RWPE2 (cell line): Measurements from ENCODE around the gene CACFD1.
A peak's percentile ranks its signal among the peaks of the same experiment; 100 is the strongest.

Experiments used
- ATAC-seq: fragments of 200-7000 bp; cut with Tn5 transposase; 3 replicates; pipeline ENCODE4 v1.9.1; 2021; ENCODE audit warnings: low read depth
- DNase-seq: peaks from one replicate; pipeline ENCODE4 v3.0.0-alpha.2; 2020; ENCODE audit warnings: low spot score
- H3K27ac ChIP-seq: fragments of 450-650 bp; 2 replicates; pipeline ENCODE4 v1.5.1; 2017; ENCODE audit warnings: mild to moderate bottlenecking; ENCODE audit not compliant: poor library complexity, severe bottlenecking
- H3K27me3 ChIP-seq: fragments of 250-450 bp; sonication (Bioruptor Pico); 2 replicates; pipeline ENCODE4 v1.5.1; 2021; ENCODE audit warnings: mild to moderate bottlenecking, moderate library complexity; ENCODE audit not compliant: insufficient read depth, poor library complexity, severe bottlenecking
- H3K36me3 ChIP-seq: fragments of 250-450 bp; sonication (Bioruptor Pico); 2 replicates; pipeline ENCODE4 v1.5.1; 2020; ENCODE audit warnings: low read depth, mild to moderate bottlenecking, moderate library complexity
- H3K4me1 ChIP-seq: fragments of 250-450 bp; sonication (Bioruptor Pico); 2 replicates; pipeline ENCODE4 v1.5.1; 2021; ENCODE audit warnings: mild to moderate bottlenecking, moderate library complexity; ENCODE audit not compliant: insufficient read depth, poor library complexity, severe bottlenecking
- H3K4me3 ChIP-seq: fragments of 250-450 bp; sonication (Bioruptor Pico); 2 replicates; pipeline ENCODE4 v1.5.1; 2021; ENCODE audit warnings: mild to moderate bottlenecking, moderate library complexity; ENCODE audit not compliant: severe bottlenecking
- H3K9me3 ChIP-seq: fragments of 250-450 bp; sonication (Bioruptor Pico); 2 replicates; pipeline ENCODE4 v1.5.1; 2021; ENCODE audit warnings: mild to moderate bottlenecking, moderate library complexity; ENCODE audit not compliant: severe bottlenecking
- CTCF ChIP-seq: fragments of 450-650 bp; IDR thresholded peaks from one replicate; pipeline ENCODE4 v1.5.1; 2017; ENCODE audit warnings: mild to moderate bottlenecking, moderate library complexity; ENCODE audit not compliant: poor library complexity, severe bottlenecking

Gene CACFD1

GRCh38 chr9:133420392-133420827, 39.4 kb upstream of the CACFD1 start:
- no peaks in the 10 kb centered on the region for H3K9me3 ChIP-seq
- H3K36me3 ChIP-seq = peaks cover 12% of the 10 kb centered on the region
- H3K4me3 ChIP-seq = no peak overlapping the region
- no peak overlapping the region for H3K27ac ChIP-seq
- DNase-seq (no peak), ATAC-seq (no peak)
- TF ChIP-seq CTCF = no peak
- H3K27me3 ChIP-seq = no peaks in the 10 kb centered on the region
- H3K4me1 ChIP-seq = no peaks in the 10 kb centered on the region

GRCh38 chr9:133421615-133422542, 37.9 kb upstream of the CACFD1 start, which contains the start of gene ADAMTS13:
TSS of gene ADAMTS13 (plus strand) at chr9:133422367. CDS start at chr9:133422444, 77 bp downstream.
- H3K36me3 ChIP-seq = no peaks in the 10 kb centered on the region
- peak; percentile 11 for TF ChIP-seq CTCF
- no peak for DNase-seq
- no peak within 1 kb of the TSS for H3K27ac ChIP-seq
- H3K4me3 ChIP-seq = no peak within 1 kb of the TSS
- no peaks in the 10 kb centered on the region for H3K9me3 ChIP-seq
- no peaks in the 10 kb centered on the region for H3K4me1 ChIP-seq
- no peaks in the 10 kb centered on the region for H3K27me3 ChIP-seq
- ATAC-seq = no peak

GRCh38 chr9:133423216-133423615, 36.6 kb upstream of the CACFD1 start:
- Histone ChIP-seq H3K27me3 (no peaks in the 10 kb centered on the region), H3K4me1 (no peaks in the 10 kb centered on the region), H3K9me3 (no peaks in the 10 kb centered on the region), H3K4me3 (no peak overlapping the region), H3K36me3 (no peaks in the 10 kb centered on the region), H3K27ac (no peak overlapping the region)
- no peak for TF ChIP-seq CTCF
- ATAC-seq (no peak), DNase-seq (no peak)

- DNase-seq (peak; percentile 47), ATAC-seq (no peak)
- H3K27ac ChIP-seq = no peak overlapping the region
- H3K27me3 ChIP-seq = no peaks in the 10 kb centered on the region
- no peaks in the 10 kb centered on the region for H3K36me3 ChIP-seq
- no peaks in the 10 kb centered on the region for H3K9me3 ChIP-seq
- no peak overlapping the region for H3K4me3 ChIP-seq
- TF ChIP-seq CTCF = no peak
- H3K4me1 ChIP-seq = no peaks in the 10 kb centered on the region
Observed at GRCh38 chr9:133424187-133424586, 35.6 kb upstream of the CACFD1 start.

GRCh38 chr9:133425049-133425632, 34.6 kb upstream of the CACFD1 start:
- Histone ChIP-seq H3K27ac (no peak overlapping the region), H3K9me3 (no peaks in the 10 kb centered on the region), H3K4me1 (no peaks in the 10 kb centered on the region), H3K36me3 (no peaks in the 10 kb centered on the region), H3K27me3 (no peaks in the 10 kb centered on the region), H3K4me3 (no peak overlapping the region)
- ATAC-seq (no peak), DNase-seq (peak; percentile 61)
- no peak for TF ChIP-seq CTCF
